NCI-H146 (cell line): ENCODE results near the gene CD44.
"Not testable (repeated sequence)": the region's sequence is repeated elsewhere in the genome, so short reads cannot be mapped to it uniquely, and the experiment has no call there.

ENCODE experiments used
- DNase-seq: peaks from one replicate; lab custom pipeline; 2025; lab: John Stamatoyannopoulos, UW

The CD44 gene

GRCh38 chr11:35211952-35212351 lies 73.0 kb downstream of the CD44 start:
- DNase-seq, result no peak

GRCh38 chr11:35214226-35214770 lies 75.3 kb downstream of the CD44 start:
- DNase-seq, result no peak

GRCh38 chr11:35214792-35215193 lies 75.8 kb downstream of the CD44 start:
- DNase-seq, result no peak

GRCh38 chr11:35215945-35216344 lies 77.0 kb downstream of the CD44 start:
- DNase-seq, result no peak

- peak; percentile 48 for DNase-seq
These were observed 78.1 kb downstream of the CD44 start for GRCh38 chr11:35216962-35217678.

GRCh38 chr11:35218956-35219355 lies 80.0 kb downstream of the CD44 start:
- no peak for DNase-seq

GRCh38 chr11:35223371-35223796 lies 84.4 kb downstream of the CD44 start:
- DNase-seq, result no peak

- no peak for DNase-seq
These were observed 85.0 kb downstream of the CD44 start for GRCh38 chr11:35223991-35224390.

GRCh38 chr11:35225946-35226520 lies 87.1 kb downstream of the CD44 start:
- DNase-seq, result no peak

- DNase-seq, result not testable (repeated sequence)
These were observed 87.8 kb downstream of the CD44 start for GRCh38 chr11:35226756-35227155.

GRCh38 chr11:35227576-35228327 lies 88.8 kb downstream of the CD44 start:
- DNase-seq, result no peak

GRCh38 chr11:35228328-35228725 lies 89.4 kb downstream of the CD44 start:
- no peak for DNase-seq

- no peak for DNase-seq
These were observed 91.4 kb downstream of the CD44 start for GRCh38 chr11:35230388-35230787.

GRCh38 chr11:35231076-35231860 lies 92.3 kb downstream of the CD44 start:
- DNase-seq, result no peak

- no peak for DNase-seq
These were observed 93.9 kb downstream of the CD44 start for GRCh38 chr11:35232891-35233330.

GRCh38 chr11:35233518-35233917 lies 94.5 kb downstream of the CD44 start:
- no peak for DNase-seq

- no peak for DNase-seq
These were observed 95.6 kb downstream of the CD44 start for GRCh38 chr11:35234460-35235156.

GRCh38 chr11:35235157-35235468 lies 96.1 kb downstream of the CD44 start:
- DNase-seq, result no peak

- no peak for DNase-seq
These were observed 96.5 kb downstream of the CD44 start for GRCh38 chr11:35235498-35235897.

- no peak for DNase-seq
These were observed 97.1 kb downstream of the CD44 start for GRCh38 chr11:35235936-35236666.

- no peak for DNase-seq
These were observed 97.7 kb downstream of the CD44 start for GRCh38 chr11:35236667-35237003.
